ENCODE results near the gene ABCA9.

Gene ABCA9

DNA sequence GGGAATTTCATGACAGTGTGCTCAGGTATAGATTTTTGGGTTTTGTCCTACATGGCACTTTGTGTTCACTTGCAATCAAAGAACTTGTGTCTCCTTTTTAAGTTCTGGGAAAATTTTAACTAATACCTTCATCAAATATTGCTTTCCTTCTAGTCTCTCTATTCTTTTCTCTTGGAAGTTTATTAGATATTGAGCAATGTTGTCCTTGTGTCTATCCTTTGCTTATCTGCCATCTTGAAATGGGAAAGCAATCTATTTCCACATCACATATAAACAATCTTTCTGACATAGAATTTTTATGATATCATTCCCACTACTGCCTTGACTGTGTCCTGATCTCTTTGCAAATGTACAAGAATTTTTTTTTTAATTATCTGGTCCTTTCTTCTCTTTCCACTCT, 4.4 kb upstream of the ABCA9 start:
- Histone ChIP-seq H3F3A (ENCODE audit: insufficient read depth) (no peaks in the 10 kb centered on the region), H3K27me3 (ENCODE audit: low read length) (0 out of 2 replicates have a peak, but pooled peaks cover 3% of the 10 kb centered on the region), H3K9ac (ENCODE audit: low read length) (no peak overlapping the region), H2AFZ (ENCODE audit: low read depth, low read length, severe bottlenecking) (no peak overlapping the region), H3K36me3 (ENCODE audit: low read length) (no peaks in the 10 kb centered on the region), H3K4me3 (ENCODE audit: insufficient read depth, low read length, poor library complexity, severe bottlenecking) (no peak overlapping the region), H3K27ac (ENCODE audit: low read depth, low read length) (no peak overlapping the region), H3K79me2 (ENCODE audit: insufficient read depth, low read length) (no peaks in the 10 kb centered on the region), H3K9me3 (ENCODE audit: insufficient read depth, low read length) (no peaks in the 10 kb centered on the region), H4K20me1 (ENCODE audit: low read depth, low read length) (no peaks in the 10 kb centered on the region), H3K4me2 (ENCODE audit: low read depth, low read length, poor library complexity, severe bottlenecking) (no peak overlapping the region), H3K9me2 (replicated peaks; ENCODE audit: insufficient read depth, low read length) (no peaks in the 10 kb centered on the region)
- TF ChIP-seq EZH2phosphoT487 (conservative IDR thresholded peaks at IDR 0.05; ENCODE audit: low read length), result no peak
- no peak for TF ChIP-seq CTCF (IDR thresholded peaks at IDR 0.05; ENCODE audit: insufficient read depth, low read length, poor library complexity, severe bottlenecking)

DNA sequence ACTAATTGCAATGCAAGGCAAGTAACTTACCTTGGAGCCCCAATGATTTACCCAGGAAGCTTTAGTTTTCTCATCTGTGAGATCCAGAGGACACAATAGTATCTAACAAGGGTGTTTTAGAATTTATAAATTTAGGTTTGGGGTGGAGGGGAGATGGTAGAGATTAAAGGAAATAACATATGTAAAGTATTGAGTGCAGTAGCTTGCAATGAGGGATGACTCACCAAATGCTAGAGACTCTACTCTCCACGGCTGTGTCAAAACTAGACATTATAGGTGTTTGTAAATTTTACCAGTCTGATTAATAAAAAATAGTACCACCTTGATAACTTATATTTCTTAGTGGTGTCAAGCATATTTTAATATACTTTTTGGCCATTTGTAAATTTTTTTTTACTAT, 3.7 kb upstream of the ABCA9 start:
- Histone ChIP-seq H3K36me3 (ENCODE audit: low read length) (no peaks in the 10 kb centered on the region), H3K4me3 (ENCODE audit: insufficient read depth, low read length, poor library complexity, severe bottlenecking) (no peak overlapping the region), H3K9me2 (replicated peaks; ENCODE audit: insufficient read depth, low read length) (no peaks in the 10 kb centered on the region), H3K27ac (ENCODE audit: low read depth, low read length) (no peak overlapping the region), H3K27me3 (ENCODE audit: low read length) (0 out of 2 replicates have a peak, but pooled peaks cover 3% of the 10 kb centered on the region), H3K79me2 (ENCODE audit: insufficient read depth, low read length) (no peaks in the 10 kb centered on the region), H2AFZ (ENCODE audit: low read depth, low read length, severe bottlenecking) (no peak overlapping the region), H3F3A (ENCODE audit: insufficient read depth) (no peaks in the 10 kb centered on the region), H3K9me3 (ENCODE audit: insufficient read depth, low read length) (no peaks in the 10 kb centered on the region), H3K4me2 (ENCODE audit: low read depth, low read length, poor library complexity, severe bottlenecking) (no peak overlapping the region), H3K9ac (ENCODE audit: low read length) (no peak overlapping the region), H4K20me1 (ENCODE audit: low read depth, low read length) (no peaks in the 10 kb centered on the region)
- TF ChIP-seq EZH2phosphoT487 (conservative IDR thresholded peaks at IDR 0.05; ENCODE audit: low read length), result no peak
- TF ChIP-seq CTCF (IDR thresholded peaks at IDR 0.05; ENCODE audit: insufficient read depth, low read length, poor library complexity, severe bottlenecking), result no peak

DNA sequence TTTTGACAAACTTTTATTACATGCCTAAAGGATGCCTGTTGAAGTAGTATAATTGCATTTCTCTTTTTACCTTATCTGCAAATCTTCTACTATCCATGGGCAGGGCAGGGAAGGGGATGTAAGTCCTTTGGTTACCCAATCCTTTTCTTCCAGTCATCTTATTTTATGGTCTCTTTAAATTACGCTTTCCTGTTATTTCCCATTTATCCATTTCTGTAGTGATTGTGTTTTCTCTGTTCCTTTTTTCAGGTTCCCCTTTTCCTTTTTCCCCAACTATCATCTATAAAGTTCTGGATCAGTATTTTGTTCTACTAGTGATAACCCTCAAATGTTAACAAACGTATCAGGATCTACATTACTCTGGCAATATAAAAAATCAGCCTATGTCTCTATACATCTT, 3.3 kb upstream of the ABCA9 start:
- H3F3A ChIP-seq (ENCODE audit: insufficient read depth), result no peaks in the 10 kb centered on the region
- TF ChIP-seq CTCF (IDR thresholded peaks at IDR 0.05; ENCODE audit: insufficient read depth, low read length, poor library complexity, severe bottlenecking) (no peak), EZH2phosphoT487 (conservative IDR thresholded peaks at IDR 0.05; ENCODE audit: low read length) (no peak)
- H3K9me2 ChIP-seq (replicated peaks; ENCODE audit: insufficient read depth, low read length), result no peaks in the 10 kb centered on the region
- no peak overlapping the region for H3K27ac ChIP-seq (ENCODE audit: low read depth, low read length)
- H3K9ac ChIP-seq (ENCODE audit: low read length), result no peak overlapping the region
- no peaks in the 10 kb centered on the region for H3K9me3 ChIP-seq (ENCODE audit: insufficient read depth, low read length)
- H3K4me3 ChIP-seq (ENCODE audit: insufficient read depth, low read length, poor library complexity, severe bottlenecking), result no peak overlapping the region
- H3K79me2 ChIP-seq (ENCODE audit: insufficient read depth, low read length), result no peaks in the 10 kb centered on the region
- 0 out of 2 replicates have a peak, but pooled peaks cover under 1% of the 10 kb centered on the region for H3K27me3 ChIP-seq (ENCODE audit: low read length)
- no peak overlapping the region for H3K4me2 ChIP-seq (ENCODE audit: low read depth, low read length, poor library complexity, severe bottlenecking)
- H3K36me3 ChIP-seq (ENCODE audit: low read length), result no peaks in the 10 kb centered on the region
- H4K20me1 ChIP-seq (ENCODE audit: low read depth, low read length), result no peaks in the 10 kb centered on the region
- no peak overlapping the region for H2AFZ ChIP-seq (ENCODE audit: low read depth, low read length, severe bottlenecking)

Data from SU-DHL-6 (cell line).